Thyroid gland (tissue), 4 donors: ENCODE measurements around the gene ADAMTS15.

Source experiments
- POLR2A ChIP-seq, 2 donors: fragments of 450-650 bp; IDR thresholded peaks; one replicate each; pipeline ENCODE4 v1.6.1; 2017; ENCODE audit warnings: antibody characterized with exemption in 2 of 2, mild to moderate bottlenecking in 2 of 2, moderate library complexity in 1 of 2
- TF ChIP-seq, protein P1 (sequence below), 6 experiments: fragments of 200-600 bp in 3 of 6; fragments of 450-650 bp in 3 of 6; sonication (generic) in 3 of 6; IDR thresholded peaks; one replicate each; pipeline ENCODE4 v1.5.1; 2016 to 2019; ENCODE audit warnings: antibody characterized with exemption in 6 of 6, mild to moderate bottlenecking in 2 of 6, inconsistent platforms in 1 of 6, moderate library complexity in 1 of 6

DNA sequence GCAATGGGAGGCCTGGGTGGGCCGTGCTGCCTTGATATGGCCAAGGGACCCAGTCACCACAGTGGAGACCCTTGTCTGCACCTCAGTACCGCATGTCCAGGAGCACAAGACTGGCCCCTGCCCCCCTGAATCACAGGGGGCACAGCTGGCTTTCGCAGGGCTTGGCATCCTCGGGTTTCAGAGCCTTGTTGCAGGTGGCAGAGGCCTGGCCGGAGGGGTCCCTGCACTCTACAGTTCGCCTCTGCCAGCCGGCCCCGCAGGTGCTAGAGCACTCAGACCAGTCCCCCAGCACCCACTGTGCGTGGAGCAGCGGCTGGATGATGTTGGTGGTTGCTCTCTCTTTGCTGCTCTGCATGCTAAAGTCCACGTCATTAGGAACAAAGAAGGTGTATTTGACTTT is 43.0 kb upstream of the ADAMTS15 start:
- TF ChIP-seq, protein P1, sequence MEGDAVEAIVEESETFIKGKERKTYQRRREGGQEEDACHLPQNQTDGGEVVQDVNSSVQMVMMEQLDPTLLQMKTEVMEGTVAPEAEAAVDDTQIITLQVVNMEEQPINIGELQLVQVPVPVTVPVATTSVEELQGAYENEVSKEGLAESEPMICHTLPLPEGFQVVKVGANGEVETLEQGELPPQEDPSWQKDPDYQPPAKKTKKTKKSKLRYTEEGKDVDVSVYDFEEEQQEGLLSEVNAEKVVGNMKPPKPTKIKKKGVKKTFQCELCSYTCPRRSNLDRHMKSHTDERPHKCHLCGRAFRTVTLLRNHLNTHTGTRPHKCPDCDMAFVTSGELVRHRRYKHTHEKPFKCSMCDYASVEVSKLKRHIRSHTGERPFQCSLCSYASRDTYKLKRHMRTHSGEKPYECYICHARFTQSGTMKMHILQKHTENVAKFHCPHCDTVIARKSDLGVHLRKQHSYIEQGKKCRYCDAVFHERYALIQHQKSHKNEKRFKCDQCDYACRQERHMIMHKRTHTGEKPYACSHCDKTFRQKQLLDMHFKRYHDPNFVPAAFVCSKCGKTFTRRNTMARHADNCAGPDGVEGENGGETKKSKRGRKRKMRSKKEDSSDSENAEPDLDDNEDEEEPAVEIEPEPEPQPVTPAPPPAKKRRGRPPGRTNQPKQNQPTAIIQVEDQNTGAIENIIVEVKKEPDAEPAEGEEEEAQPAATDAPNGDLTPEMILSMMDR (IDR thresholded peaks at IDR 0.05) = no peak
- no peak for TF ChIP-seq POLR2A (IDR thresholded peaks at IDR 0.05)
